HG02623 (cell line): ENCODE data around the gene TUBGCP6.
"Not testable (repeated sequence)": the region's sequence is repeated elsewhere in the genome, so short reads cannot be mapped to it uniquely, and the experiment has no call there.

ENCODE experiments used
- ATAC-seq: cut with Tn5 transposase; IDR thresholded peaks from one replicate; pipeline ENCODE4 v1.9.1; 2021; ENCODE audit warnings: moderate library complexity; ENCODE audit not compliant: unreplicated experiment

The TUBGCP6 gene

GRCh38 chr22:50213263-50213662 is 31.6 kb downstream of the TUBGCP6 start:
- ATAC-seq = no peak

- no peak for ATAC-seq
Measured at GRCh38 chr22:50211147-50211546, 33.7 kb downstream of the TUBGCP6 start.

DNA sequence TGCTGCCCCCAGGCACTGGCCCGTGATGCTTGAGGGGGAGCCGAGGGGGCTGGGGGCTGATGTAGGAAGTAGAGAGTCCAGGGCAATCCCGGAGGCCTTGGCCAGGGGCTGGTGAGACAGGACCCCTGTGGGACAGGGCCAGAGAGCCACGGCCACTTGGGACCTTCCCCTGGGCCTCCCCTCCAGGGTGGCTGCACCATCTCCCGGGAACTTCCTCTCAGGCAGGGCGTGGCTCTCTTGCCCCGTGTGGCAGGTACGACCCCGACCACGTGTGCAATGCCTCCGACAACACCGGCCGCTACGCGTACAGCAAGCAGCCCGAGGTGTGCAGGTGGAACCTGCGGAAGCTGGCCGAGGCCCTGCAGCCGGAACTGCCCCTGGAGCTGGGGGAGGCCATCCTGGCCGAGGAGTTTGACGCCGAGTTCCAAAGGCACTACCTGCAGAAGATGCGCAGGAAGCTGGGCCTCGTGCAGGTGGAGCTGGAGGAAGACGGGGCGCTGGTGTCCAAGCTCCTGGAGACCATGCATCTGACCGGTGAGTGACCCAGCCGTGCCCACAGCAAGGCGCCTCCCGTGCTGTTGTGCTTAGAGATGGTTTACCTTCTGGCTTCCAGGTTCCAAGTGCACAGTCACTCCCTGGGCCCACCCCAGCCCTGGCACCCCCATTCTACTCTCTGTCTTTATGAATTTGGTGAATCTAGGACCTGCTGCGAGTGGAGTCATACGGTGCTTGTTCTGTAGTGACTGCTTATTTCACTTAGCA is 34.3 kb downstream of the TUBGCP6 start:
- ATAC-seq = no peak

- no peak for ATAC-seq
Measured at GRCh38 chr22:50209893-50210292, 34.9 kb downstream of the TUBGCP6 start.

DNA sequence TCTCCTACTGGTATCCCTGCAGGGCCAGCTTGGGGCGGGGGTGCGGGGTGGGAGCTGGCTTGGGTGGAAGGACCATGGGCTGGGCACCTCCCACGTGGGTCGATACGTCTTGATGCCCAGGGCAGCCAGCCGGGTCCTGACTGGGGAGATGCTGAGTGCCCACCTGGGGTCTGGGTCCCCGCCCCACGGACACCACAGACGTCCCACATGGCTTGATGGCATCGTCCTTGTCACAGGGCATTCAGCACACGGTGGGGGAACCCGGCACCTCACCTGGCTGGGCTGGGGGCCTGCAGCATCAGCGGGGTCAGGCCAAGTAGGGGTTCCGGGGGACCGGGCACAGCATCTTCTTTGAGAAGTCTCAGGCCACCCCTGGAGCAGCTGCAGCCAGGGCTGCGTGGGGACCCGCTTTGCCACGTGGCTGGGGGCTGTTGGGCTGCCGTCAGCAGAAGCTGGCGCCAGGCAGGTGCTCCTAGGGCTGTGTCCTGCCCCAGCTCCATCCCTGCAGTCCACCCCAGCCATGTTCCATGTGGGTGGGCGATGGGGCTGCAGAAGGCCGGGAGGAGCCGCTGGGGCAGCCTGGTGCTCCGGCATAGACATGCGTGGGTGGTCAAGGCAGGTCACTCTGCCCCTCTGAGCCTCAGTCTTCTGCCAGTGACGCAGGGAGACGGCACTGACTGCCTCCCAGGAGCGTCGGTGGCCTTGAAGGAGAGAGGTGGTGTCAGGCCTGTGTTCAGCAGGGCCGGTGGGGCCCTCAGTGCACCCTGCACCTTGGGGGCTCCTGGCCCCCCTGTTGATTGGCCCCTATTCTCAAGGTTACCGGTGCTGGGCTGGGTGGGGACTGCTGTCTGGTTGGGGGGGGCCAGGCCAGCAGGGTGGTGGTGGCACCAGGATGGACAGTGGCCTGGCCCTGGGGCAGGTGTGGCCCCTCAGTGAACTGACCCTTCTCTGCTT is 35.6 kb downstream of the TUBGCP6 start:
- ATAC-seq = no peak

DNA sequence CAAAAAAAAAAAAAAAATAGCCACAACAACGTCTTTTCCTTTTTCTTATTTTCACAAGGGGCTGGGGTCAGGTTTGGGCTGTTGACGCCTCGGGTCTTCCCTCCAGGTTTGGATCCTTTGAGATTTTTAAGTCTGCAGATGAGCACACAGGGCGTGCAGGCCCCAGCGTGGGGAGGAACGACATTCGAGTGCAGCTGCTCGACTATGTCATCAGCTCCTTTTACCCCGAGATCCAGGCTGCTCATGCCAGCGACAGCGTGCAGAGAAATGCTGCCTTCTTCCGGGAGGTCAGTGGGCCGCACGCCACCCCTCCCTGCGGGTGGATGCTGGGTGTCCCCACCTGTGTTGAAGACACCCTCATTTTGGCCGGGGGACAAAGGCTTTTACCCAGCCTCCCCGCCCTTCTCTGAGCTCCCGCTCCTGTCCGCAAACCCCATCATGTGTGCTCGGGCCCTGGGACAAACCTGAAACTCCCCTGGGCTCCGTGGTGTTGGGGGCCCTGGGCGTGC is 36.3 kb downstream of the TUBGCP6 start:
- no peak for ATAC-seq

DNA sequence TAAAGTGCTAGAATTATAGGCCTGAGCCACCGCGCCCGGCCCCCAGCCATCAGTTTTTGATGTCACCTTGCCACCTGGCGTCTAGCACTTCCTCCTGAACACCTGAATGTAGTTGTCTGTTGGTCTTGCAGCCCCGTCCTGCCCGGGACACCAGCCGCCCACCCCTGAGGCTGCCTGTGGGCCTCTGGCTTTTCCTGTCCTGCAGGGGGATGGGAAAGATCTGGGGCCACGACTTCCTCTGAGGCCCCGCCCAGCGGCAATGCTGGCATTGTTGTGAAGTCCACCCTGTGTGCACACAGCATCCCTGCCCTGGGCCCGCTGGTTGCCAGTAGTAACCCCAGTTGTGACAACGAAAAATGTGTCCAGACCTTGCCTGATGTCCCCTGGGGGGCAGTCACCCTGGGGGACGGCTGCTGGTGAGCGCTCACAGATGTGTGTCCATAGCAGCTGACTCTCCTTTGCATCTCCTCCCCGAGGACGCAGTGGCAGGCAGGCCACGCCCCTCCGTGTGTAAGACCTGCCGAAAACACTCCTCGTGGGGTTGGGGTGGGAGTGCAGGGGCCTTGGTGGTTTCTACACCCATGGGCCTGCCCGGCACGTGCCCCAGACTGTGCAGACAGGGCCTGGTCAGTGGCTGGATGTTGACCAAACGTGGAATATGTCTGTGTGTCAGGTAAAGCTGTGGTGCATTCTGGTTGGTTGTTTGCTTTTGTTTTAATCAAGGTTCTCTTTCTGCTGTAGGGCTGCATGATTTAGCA is 37.3 kb downstream of the TUBGCP6 start:
- ATAC-seq = no peak

DNA sequence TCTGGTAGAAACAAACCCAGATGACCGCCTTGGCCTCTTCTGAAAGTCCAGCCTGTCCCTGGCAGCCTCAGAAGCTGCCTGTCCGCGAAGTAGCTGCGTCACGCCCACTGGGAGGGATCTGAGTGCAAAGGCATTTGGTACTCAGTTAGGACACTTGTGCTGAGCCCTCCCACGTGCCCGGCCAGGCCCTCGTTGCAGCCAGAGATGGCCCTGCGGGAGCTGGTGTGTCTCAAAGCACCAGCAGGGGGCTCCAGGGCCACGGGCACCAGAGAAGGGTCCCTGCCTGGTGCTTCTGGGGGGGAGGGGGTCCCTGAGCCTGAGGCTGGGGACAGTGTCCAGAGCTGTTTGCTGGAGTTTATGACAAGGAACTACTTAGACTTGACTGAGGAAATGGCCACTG is 38.2 kb downstream of the TUBGCP6 start:
- no peak for ATAC-seq

DNA sequence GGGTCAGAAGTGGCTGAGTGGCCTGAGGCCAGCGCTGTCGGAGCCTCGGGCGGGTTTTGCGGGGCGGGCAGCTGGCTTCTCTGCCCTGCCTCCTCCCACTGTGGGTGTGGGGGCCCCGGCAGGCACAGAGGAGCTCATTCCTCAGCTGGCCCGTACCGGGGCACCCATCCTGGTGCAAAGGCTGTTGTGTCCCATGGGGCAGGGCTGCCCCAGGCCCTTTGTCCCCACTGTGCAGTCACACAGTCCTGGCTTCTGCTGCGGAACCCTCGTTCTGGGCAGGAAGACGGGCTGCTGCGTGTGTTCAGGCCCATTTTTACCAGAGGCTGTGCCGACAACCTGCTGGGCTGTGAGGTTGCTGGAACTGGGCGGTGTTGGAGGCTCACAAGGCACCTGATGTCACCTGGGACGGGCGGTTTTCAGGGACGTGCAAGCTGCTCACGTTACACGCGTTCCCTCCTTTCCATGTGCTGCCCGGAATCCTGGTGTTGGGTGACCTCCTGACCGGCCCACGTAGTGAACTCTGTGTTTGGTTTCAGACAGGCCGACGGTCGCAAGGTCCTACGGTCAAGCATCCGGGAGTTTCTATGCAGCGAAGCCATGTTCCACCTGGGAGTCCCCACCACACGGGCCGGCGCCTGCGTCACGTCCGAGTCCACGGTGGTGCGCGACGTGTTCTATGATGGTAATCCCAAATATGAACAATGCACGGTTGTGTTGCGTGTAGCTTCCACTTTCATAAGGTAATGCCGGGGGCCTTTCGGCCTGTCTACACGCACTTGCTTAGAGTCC is 38.8 kb downstream of the TUBGCP6 start:
- ATAC-seq = no peak

GRCh38 chr22:50204998-50205397 is 39.8 kb downstream of the TUBGCP6 start:
- ATAC-seq = not testable (repeated sequence)

- no peak for ATAC-seq
Measured at GRCh38 chr22:50204571-50204970, 40.3 kb downstream of the TUBGCP6 start.

GRCh38 chr22:50203288-50203687 is 41.5 kb downstream of the TUBGCP6 start:
- no peak for ATAC-seq

GRCh38 chr22:50202130-50202666 is 42.6 kb downstream of the TUBGCP6 start:
- ATAC-seq = no peak

- ATAC-seq = peak; percentile 8
Measured at GRCh38 chr22:50201191-50202129, 43.4 kb downstream of the TUBGCP6 start.

- peak; percentile 67 for ATAC-seq
Measured at GRCh38 chr22:50200461-50201190, 44.2 kb downstream of the TUBGCP6 start, which contains the start of gene SELENOO. SELENOO (plus strand) TSS chr22:50201011; CDS start chr22:50201037, 26 bp downstream.

DNA sequence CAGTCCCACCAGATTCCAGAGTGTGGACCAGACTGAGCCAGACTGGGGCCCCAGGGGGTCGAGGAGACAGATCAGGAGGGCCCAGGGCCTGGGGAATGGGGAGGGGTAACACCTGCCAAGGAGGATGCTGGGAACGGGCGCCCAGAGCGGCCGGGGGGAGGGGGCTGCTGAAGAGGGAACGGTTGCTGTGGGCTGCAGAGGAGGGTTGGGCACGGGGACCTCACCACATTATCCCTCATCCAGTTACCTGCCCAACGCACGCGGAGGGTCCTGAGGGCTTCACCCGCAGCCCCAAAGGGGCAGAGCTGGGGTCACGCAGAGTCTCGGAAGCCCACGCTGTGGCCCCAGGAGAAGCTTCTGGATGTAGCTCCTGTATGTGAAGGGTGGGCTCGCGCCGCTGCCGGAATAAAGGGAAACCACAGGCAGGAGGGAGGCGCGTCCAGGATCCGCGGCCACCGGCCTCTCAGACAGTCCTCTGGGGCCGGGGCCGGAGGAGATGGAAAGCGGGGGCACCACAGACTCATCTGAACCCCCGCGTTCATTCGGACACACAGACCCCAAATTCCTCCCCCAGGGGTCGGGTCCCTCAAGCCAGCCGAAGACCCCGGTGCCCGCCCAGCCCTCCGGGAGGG is 44.9 kb downstream of the TUBGCP6 start:
- ATAC-seq = no peak

DNA sequence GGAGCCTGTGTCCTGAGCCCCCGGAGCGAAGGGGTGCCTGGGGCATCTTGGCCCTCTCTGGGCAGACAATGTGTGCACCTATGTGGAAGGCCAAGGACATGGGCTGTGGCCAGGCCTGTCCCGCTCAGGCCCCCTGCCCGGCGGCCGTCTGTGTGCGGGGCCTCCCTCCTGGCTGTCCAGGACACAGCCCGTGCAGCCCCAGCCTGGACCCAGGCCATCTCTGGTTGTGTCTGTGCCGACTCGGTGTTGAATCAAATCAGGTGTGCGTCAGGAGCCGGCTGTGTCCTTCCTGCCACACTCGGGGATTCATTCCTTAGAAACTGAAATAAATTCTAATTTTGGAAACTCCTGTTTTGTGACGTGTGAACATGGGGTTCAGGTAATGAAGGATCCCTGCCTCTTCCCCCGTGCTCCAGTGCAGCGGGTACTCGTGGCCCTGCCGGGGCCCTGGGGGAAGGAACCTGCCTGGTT is 45.5 kb downstream of the TUBGCP6 start:
- no peak for ATAC-seq
